T-helper 2 cell treated with Interferon-gamma antibody and Interleukin-4, amounts not matched to agents 100 ng/mL and 5 ng/mL, for 36 hours (primary cell): ENCODE data around the gene EOLA2. TPM values are rescaled to one million over a fixed set of nuclear protein-coding genes. Genes with fewer than 3 reads are reported as not detected.

Experiments used
- intact Hi-C: fragments of 100-400 bp; cut with micrococcal nuclease; formaldehyde crosslinking; loops from one replicate; pipeline ENCODE4 v1.15.1; 2023
- total RNA-seq: library from RNA; stranded (reverse); gene quantifications from 2 replicates; pipeline ENCODE4 v1.2.3, GENCODE V29; 2022

Gene EOLA2
- 50.4 and 51.7 TPM in 2 replicates for total RNA-seq

DNA sequence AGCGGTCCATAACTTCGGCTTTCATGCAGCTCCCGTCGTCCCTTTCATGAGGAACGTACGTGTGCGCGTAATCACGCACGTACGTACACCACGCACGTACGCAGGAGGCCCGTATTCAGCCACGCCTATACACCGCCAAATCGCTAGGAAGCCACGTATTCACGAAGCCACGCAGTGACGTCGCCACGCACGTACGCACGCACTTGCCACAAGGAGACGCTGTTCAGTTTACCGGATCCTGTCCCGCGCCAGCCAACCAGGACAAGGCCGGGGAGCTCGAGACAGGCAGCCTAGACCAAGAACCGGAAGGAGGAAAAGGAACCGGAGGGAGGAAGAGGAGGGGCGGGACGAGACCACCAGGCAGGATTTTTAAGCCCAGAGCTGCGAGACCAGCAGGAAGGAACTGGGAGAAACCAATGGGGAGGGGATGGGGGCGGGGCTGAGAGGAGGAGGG lies at the start of gene EOLA2:
TSS of gene EOLA2 (minus strand) at position 65 of the 454 bp plus-strand sequence. CDS start 4,617 bp downstream, outside the sequence.
- intact Hi-C loops, result loop anchor here (10.0 kb wide), 1 partner anchor 956 kb away; the partner anchor contains the start of gene CD99L2

DNA sequence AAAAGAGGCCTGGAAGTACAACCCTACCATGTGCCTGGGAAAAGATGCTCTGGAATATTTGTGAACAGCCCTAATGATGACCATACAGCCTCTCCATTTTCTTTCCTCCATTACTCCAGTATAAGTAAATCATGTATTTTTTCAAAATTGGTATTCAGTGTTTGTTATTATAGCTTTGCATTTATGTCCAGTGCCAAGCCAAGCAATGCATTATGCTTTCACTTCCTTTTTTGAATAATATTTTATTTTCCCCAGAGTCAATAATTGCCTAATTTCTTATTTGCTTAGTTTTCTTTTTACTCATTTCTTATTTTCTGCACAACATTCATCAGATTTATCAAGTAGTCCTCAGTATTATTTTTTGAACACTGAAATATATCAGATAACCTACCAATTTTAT lies 49.3 kb upstream of the EOLA2 start:
- intact Hi-C loops, result no loop called here

DNA sequence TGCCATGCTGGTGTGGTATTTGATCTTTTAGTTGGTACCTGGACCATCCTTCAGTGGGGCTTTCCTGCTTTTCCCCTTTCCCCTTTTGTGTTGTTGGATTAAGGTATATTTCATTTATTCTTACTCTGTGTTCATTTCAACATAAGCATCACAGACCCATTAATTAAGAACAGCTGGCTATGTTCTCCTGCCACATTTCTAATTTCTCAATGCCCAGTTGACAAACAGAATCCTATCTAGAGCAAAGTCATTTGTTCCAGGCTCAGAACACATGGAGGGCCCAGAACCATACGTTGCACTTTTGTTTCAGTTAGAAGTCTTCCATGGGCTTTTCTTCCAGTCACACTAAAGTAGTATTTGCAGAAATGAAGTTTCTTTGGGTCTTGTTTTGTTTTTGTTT lies 46.1 kb upstream of the EOLA2 start:
- intact Hi-C loops, result no loop called here

DNA sequence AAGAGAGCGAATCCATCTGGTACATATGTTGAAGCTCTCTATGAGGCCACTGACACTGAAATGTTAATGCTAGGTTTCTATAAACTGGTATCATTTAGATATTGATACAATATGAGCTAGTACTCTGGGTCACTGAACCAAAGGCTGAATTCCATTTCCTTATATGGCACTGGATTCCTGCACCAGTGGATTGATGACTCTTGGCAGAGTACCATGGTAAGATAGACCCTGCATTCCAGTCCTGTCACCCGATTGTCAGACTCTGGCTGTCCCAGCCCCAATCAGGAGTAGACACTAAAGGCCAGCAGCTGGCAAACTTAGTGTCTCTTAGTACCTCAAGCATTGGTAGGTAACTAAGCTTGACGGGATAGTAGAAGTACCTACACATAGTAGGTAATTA lies 44.0 kb upstream of the EOLA2 start:
- intact Hi-C loops, result no loop called here

DNA sequence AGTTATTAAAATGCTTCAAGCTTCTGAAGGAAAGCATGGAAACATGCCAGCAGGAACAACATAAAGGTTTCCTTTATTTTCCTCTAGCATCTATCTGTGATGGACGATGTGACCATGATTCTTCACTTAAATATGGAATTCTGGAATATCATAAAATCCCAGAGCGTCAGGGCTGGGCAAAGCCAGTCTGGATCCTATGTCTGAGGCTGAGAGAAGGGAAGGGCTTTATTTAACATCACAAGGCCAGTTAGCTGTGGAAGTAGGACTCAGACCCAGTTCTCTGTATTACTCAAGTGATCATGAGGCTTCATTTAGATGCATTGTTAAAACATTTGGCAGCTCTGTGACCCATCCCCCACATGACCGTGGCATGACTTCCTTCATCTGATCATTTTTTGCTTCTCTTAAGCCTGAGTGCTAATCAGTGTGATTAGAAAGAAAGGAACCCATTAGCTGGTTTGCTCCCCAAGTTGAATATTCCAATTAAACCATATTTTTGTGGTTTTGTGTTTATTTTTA lies 40.9 kb upstream of the EOLA2 start:
- intact Hi-C loops, result no loop called here

DNA sequence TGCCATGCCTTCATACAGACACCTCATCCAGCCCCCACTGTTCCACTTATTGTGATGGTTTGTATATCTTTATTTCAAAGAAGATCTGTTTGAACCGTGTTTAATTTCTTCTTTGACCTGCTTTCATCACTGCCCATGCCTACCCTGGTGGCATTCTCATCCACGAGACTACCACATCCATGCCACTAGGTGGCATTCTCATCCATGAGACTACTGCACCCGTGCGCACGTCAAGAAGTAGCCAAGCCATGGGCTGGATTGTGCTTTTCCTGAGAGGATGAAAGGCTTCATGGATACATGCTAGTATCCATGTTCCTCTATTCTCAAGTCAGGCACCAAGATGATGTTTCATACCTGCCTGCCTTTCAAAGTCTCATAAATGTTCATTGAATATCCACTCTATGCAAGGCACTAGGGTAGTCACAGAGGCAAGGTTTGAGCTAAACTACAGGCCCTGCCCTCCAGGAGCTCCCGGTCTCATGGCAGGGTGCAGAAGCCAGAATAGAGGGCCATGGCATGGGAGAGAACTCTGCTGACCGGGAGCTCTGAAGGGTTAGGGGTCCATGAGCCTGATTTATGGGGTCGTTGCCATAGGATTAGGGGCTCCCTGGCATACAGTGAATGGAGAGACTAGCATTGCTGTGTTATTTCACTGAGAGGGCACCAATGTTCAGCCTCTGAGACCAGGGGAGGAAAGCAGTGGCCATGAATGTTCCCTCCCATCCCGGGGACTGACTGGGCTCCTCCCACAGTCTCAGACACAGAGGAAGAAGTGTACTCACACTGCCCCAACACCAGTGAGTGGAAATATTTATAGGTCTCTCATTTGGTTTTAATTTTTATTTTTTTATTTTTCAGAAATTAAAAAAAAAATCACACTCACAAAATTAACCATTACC lies 24.8 kb upstream of the EOLA2 start:
- intact Hi-C loops, result loop anchor here (1.0 to 10.0 kb wide), 4 partner anchors 88 to 719 kb away; partner anchors contain the start of gene MAMLD1

DNA sequence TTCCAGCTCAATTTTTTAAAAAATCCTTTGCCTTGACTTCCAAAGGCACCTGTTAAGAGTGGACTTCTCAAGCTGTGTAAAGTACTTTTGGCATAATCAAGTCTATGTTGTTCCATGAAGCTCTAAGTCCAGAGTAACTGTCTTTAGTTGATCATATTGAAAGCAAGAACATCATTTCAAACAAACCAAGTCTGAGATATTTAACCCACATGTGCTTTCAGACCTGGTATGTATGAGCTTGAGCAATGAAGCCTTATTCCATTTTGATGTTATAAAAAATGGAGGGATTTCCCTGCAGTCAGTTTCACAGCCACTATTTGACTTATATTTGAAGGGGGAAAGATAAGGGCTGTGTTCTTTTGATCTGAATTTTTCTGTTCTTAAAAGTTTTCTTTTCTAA lies 23.7 kb upstream of the EOLA2 start:
- intact Hi-C loops, result loop anchor here (2.0 to 10.0 kb wide), 3 partner anchors 87 to 720 kb away; partner anchors contain the start of gene MAMLD1

DNA sequence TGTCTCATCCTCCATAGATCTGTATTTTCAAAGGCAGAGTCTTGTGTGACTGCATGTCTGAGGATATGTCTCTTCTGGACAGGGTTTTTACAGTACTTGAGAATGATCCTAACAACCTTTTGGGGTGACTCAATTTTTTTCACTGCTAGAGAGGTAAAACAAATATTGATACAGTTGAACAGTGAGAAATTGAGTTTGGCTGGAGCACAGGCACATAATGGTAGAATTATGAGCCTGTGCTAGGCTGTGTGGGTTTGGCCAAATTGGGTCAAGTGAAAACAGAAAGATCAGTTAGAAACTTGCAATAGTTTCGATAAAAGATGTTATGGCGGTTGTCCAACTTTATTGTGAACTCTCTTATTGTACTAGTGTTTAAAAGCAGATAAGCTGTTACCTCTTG lies 23.3 kb upstream of the EOLA2 start:
- intact Hi-C loops, result loop anchor here (5.0 to 10.0 kb wide), 2 partner anchors 87 to 721 kb away; no protein-coding TSS in a partner anchor

DNA sequence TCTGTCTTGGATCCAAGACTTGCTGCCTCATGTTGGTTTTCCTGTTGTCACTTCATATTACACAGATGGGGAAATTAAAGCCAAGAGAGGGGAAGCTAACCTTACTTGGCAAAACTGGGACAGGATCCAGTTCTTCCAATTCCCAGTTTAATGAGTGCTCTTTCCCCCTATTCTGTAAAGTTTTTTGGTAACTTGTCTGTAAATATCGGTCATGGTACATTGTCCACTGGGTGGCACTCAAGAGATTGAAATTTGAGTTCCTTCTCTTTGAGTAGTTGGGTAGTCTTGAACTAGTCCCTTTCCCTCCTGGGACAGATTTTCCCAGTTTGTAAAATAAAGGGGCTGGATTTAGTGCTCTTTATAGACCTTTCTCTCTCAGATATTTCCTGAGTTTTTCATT lies 12.4 kb upstream of the EOLA2 start:
- intact Hi-C loops, result no loop called here

DNA sequence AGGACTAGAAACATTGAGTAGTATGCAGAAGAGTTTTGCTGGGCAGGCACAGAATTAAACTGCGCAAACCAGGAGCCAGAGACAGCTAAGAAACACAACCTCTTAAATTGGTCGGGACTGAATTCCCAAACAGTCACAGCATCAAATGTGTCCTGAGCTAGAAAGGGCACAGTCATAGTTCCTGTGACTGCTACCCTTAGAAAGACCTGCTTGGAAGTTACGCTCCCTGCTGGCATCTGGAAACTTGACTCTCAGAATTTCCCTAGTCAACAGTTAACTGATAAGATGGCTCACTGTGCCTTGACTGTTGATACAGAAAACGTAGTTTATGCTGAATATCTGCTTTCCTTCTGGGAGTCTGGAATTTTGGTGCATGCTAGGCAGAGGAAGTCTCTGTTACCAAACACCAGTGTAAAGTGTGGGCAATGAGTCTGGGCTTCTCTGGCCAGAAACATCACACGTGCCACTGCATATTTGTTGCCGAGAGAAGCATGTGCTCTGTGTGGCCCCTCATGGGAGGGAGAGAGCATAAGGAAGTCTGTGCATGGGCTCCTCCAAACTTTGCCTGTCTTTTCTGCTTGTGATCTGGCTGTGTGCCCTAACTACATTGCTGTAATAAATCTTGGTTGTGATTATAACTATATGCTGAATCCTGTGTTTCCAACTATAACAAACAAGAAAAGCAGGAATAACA lies 11.6 kb upstream of the EOLA2 start:
- intact Hi-C loops, result loop anchor here (10.0 kb wide), 2 partner anchors 615 to 745 kb away; partner anchors contain the start of genes MTM1 and MTMR1

DNA sequence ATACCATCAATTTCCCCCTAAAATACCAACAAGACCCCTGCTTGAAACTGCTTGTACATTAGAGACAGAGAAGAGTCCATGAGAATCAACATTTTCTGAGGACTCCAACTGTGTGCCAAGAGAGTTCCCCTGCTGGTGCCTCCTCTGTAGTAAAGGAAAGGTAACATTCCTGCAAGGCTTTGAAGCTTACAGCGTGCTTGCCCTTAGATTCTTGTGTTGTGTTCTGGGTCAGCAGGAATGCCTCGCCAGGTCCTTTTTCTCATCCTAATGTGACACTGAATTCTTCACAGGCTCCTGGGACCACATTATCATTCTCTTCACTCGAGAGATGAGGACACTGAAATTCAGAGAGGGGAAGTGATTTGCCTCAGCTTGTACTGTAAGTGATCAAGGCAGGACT lies 9.7 kb upstream of the EOLA2 start:
- intact Hi-C loops, result loop anchor here (10.0 kb wide), 2 partner anchors 617 to 747 kb away; partner anchors contain the start of genes MTM1 and MTMR1

DNA sequence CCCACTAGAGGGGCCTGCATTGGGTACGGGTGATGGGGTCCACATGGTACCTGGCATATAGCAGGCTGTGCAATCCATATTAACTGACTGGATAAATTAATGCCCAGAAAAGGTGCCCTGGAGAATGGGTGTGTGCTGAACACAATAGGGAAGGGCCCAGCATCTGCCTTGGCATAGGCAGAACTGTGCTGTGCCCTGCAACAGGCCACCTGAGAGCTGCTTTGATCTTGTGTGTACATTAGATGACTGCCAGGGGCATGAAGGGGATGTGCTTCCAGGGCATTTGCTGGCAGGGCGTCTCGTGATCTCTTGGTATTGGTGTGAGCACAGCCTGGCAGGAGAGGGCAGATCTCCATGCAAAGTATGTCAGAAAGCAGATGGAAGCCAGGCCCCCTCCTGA lies 8.6 kb upstream of the EOLA2 start:
- intact Hi-C loops, result loop anchor here (10.0 kb wide), 2 partner anchors 618 to 748 kb away; partner anchors contain the start of genes MTM1 and MTMR1

DNA sequence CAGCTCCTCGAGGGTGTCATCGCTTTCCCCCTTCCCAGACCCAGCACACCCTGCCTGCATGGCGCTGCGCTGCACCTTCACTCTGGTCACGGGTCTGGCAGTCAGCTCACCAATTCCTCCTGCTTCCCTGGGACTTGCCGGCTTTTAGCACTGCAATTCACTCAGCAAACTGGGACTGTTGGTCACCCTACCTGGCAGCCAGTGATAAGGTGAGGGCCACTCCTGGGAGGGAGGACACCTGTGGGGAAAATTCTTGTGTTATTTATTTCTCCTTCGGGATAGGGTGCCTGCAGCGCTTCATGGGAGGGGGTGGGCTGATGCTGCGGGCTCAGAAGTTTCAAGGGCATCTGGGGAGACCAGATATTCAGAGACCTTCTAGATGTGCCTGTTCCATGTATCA lies 7.5 kb upstream of the EOLA2 start:
- intact Hi-C loops, result loop anchor here (10.0 kb wide), 2 partner anchors 619 to 749 kb away; partner anchors contain the start of genes MTM1 and MTMR1

DNA sequence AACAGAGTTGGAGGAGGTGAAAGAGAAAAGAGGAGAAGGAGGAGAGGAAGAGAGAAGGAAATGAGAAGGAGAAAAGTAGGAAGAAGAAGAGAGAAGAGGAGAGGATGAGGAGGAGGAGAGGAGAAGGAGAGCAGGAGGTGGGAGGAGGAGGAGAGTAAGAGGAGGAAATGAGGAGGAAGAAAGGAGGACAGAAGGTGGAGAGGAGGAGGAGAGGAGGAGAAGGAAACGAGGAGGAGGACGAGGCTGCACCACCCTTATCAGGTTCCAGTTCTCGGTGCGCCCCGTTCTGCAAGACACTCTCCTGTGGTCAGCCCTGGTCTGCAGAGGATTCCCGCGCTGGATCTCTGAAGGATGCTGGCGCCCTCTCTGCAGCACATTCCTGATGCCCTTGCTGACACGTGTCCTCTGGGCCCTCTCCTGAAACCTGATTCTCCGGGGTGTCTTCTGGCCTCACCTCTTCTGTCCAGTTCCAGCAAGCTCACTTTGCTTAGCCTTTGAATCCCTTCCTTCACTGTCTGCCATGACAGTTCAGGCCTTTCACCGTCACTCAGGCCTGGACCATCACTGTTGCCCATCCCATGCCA lies 6.9 kb upstream of the EOLA2 start:
- intact Hi-C loops, result loop anchor here (10.0 kb wide), 2 partner anchors 620 to 750 kb away; partner anchors contain the start of genes MTM1 and MTMR1

DNA sequence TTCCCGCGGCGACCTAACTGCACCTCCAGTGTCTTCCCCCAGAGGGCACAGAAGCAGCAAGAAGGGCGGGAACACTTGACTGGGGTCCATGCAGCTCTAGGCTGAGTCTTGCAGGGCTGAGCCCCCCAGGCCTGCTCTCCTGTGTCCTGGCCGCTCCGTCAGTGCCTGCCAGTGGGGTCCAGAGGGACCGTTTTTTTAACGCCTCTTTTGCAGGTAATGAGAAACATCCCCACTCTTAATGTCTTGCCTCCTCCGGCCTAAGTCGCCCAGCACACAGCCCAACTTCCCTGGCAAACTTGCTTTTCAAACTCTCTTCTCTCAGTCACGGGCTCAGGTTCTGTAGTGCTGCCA lies 2.4 kb upstream of the EOLA2 start:
- intact Hi-C loops, result loop anchor here (2.0 to 10.0 kb wide), 3 partner anchors 68 to 754 kb away; partner anchors contain the start of genes MTM1 and MTMR1

DNA sequence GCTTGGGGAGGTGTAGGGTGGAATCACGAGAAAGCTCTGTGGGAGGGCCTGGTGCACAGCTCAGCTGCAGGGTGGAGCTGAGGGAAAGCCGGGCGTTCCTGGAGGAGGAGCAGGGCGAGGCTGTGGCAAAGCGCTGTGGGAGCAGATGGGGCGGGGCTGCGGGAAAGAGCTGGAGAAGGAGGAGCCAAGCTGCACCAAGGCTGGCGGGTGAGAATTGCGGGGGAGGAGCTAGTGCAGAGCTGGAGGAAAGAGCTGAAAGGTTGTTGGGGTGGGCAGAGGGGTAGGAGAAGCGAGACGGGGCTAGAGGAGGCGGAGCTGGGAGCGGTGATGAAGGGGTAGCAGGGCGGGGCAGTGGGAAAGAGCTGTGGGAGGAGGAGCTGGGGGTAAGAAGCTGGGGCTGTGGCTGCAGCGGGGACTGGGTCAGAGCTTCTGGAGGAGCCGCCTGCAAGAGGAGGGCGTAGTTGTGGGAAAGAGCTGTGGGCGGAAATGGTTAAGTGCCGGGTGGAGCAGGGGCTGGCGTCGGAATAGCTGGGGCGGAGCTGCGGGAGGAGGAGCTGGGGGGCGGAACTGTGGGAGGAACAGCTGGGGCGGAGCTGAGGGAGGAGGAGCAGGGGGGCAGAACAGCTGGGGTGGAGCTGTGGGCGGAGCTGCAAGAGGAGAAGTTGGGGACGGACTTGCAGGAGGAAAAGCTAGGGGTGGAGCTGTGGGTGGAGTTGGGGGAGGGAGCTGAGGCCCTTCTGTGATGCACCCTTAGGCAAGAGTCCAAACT lies 1.8 kb upstream of the EOLA2 start:
- intact Hi-C loops, result loop anchor here (2.0 to 10.0 kb wide), 4 partner anchors 67 to 955 kb away; partner anchors contain the start of genes CD99L2, MTM1 and MTMR1

DNA sequence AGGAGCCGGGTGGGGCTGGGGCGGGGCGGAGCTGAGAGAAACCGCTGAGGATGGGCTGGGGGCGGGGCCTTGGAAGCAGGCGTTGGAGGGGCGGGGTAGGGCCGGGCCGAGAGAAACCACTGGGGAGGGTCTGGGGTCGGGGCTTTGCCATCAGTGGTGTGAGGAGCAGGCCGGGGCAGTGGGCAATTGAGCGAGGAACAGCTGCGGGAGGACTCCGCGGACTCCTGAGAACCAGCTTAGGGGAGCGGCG lies 1.3 kb upstream of the EOLA2 start:
- intact Hi-C loops, result loop anchor here (10.0 kb wide), 1 partner anchor 955 kb away; the partner anchor contains the start of gene CD99L2

DNA sequence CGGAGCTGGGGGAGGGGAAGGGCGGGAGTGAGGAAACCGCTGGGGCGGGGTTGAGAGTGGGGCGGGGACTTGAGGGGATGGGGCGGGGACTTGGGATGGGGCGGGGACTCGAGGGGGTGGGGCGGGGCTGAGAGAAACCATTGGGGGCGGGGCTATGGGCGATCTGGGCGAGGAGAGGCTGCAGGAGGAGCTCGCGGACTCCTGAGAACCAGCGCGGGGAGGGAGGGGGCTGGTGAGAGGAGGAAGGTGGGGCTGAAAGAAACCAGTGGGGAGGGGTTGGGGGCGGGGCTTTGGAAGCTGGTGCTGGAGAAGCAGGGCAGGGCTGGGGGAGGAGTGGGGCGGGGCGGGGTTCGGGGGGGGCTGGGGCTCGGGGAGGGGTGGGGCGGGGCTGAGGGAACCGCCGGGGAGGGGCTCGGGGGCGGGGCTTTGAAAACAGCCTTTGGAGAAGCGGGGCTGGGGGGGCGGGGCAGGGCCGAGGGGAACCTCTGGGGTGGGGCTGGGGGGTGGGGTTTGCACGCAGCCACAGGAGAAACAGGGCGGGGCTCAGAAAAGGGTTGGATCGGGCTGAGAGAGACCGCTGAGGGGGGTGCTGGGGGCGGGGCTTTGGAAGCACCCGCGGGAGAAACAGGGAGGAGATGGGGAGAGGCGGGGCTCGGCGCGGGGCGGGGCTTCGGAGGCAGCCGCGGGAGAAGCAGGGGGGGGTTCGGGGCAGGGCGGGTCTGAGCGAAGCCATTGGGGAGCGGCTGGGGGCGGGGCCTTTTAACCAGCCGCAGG lies 777 bp upstream of the EOLA2 start:
- intact Hi-C loops, result loop anchor here (10.0 kb wide), 1 partner anchor 956 kb away; the partner anchor contains the start of gene CD99L2

DNA sequence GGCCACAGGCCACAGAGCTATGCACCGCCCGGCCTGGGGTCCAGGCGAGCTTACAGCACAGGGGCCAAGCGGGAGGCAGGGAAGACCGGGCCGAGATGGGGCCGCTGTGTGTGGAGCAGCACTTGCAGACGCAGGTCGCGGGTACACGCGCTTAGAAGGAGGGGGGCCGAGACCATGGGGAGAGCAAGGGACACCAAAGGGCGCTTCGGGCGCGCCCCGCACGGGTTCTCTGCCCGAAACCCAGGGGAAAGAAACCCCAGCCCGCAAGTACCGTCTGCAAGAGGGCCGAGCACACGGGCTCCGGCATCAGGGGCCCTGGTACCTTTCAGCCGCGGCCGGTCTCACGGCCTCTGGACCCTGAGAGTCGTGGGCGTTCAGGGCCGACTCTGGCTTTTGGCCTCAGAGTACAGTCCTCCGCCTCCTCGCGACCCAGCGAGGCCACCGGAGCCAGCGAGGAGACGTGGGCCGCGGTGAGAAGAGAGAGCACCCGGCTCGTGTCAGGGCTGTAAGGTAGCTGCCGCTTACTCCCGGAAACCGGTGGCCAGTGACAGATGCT lies 342 bp downstream of the EOLA2 start:
- intact Hi-C loops, result loop anchor here (10.0 kb wide), 1 partner anchor 957 kb away; the partner anchor contains the start of gene CD99L2
